Bronchial epithelial cell (primary cell): Measurements from ENCODE around the gene PLS1. TPM values are rescaled to one million over a fixed set of nuclear protein-coding genes. Genes with fewer than 3 reads are reported as not detected.
"Not testable (repeated sequence)": the region's sequence is repeated elsewhere in the genome, so short reads cannot be mapped to it uniquely, and the experiment has no call there.

Experiments
- DNase-seq: peaks from one replicate; pipeline ENCODE4 v3.0.0-alpha.2; 2010; ENCODE audit warnings: low read depth
- FAIRE-seq: peaks from 2 replicates; lab custom pipeline; 2011; peaks lifted over from hg19 to GRCh38; lab: Jason Lieb, UNC
- H3K27me3 ChIP-seq: 2 replicates; pipeline ENCODE4 v1.5.1; 2011; ENCODE audit warnings: low read length; ENCODE audit not compliant: control insufficient read depth, insufficient read depth
- H3K36me3 ChIP-seq: 2 replicates; pipeline ENCODE4 v1.5.1; 2011; ENCODE audit warnings: low read length; ENCODE audit not compliant: control insufficient read depth, insufficient read depth
- H3K4me3 ChIP-seq: 2 replicates; pipeline ENCODE4 v1.5.1; 2011; ENCODE audit warnings: mild to moderate bottlenecking, low read depth, low read length, control low read depth
- total RNA-seq: library from RNA; depleted of rRNA; stranded (reverse); fragments of >200 nt; gene quantifications from 2 replicates; pipeline ENCODE4 v1.2.1, GENCODE V29; 2014
- TF ChIP-seq, protein P1 (sequence below): IDR thresholded peaks from 2 replicates; pipeline ENCODE4 v1.5.1; 2011; ENCODE audit warnings: mild to moderate bottlenecking, moderate library complexity, low read length, control low read depth, inconsistent platforms; ENCODE audit not compliant: insufficient read depth, severe bottlenecking

Gene PLS1
- total RNA-seq, 1 donor from 2014 or later = 17.1 TPM

DNA sequence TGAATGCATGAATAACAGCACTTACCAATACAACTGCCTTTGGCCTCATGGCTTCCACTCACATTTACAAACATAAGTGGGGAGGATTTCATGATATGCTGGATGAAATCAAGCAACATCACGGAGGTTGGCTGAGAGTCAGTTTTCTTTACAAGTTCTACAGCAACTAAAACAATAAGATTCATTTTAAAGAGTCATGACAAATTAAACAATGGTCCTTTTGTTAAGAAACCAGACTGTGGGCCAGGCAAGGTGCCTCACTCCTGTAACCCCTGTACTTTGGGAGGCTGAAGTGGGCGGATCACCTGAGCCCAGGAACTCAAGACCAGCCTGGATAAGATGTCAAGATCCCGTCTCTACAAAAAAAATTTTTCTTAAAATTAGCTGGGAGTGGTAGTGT, 30.1 kb upstream of the PLS1 start:
- Histone ChIP-seq H3K27me3 (no peaks in the 10 kb centered on the region), H3K36me3 (peaks cover 2% of the 10 kb centered on the region), H3K4me3 (no peak overlapping the region)
- TF ChIP-seq, protein P1, sequence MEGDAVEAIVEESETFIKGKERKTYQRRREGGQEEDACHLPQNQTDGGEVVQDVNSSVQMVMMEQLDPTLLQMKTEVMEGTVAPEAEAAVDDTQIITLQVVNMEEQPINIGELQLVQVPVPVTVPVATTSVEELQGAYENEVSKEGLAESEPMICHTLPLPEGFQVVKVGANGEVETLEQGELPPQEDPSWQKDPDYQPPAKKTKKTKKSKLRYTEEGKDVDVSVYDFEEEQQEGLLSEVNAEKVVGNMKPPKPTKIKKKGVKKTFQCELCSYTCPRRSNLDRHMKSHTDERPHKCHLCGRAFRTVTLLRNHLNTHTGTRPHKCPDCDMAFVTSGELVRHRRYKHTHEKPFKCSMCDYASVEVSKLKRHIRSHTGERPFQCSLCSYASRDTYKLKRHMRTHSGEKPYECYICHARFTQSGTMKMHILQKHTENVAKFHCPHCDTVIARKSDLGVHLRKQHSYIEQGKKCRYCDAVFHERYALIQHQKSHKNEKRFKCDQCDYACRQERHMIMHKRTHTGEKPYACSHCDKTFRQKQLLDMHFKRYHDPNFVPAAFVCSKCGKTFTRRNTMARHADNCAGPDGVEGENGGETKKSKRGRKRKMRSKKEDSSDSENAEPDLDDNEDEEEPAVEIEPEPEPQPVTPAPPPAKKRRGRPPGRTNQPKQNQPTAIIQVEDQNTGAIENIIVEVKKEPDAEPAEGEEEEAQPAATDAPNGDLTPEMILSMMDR = no peak
- DNase-seq (no peak), FAIRE-seq (no peak)

DNA sequence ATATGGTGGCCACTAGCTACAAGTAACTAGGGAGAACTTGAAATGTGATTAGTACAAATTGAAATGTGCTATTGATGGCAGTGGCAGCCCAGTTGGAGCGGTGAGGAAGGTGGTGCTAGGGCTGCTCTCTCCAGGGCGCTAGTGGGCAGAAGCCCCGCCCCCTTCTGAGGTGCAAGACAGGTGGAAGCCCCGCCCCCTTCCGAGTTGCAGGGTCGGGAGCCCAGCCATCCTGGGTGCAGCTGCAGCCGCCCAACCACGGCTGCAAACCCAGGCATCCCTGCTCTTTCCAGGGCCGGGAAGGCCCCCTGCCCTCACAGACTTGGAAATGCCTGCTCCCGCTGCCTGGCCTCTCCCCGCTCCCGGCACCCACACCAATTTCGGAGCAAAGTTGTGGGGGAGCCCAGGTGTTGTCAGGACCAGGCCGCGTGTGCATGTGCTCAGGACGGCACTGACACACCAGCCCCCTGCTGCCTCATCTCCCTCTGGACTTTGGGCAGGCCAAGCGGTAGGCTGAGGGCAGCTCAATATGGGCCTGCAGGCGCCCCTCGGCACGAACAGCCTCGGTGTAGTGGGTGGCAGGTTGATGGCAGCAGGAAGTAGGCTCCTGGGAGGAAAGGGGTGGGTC, 27.7 kb upstream of the PLS1 start:
- DNase-seq (no peak), FAIRE-seq (no peak)
- peaks cover 2% of the 10 kb centered on the region for H3K36me3 ChIP-seq

GRCh38 chr3:142569422-142569821, 26.8 kb upstream of the PLS1 start:
- H3K36me3 ChIP-seq, H3K27me3 ChIP-seq, H3K4me3 ChIP-seq, FAIRE-seq, DNase-seq: not testable (repeated sequence)

More for the DNA sequence above, 27.7 kb upstream of the PLS1 start:
- Histone ChIP-seq H3K27me3 (no peaks in the 10 kb centered on the region), H3K4me3 (no peak overlapping the region)
- TF ChIP-seq, protein P1 = no peak

GRCh38 chr3:142574223-142574622, 22.0 kb upstream of the PLS1 start:
- DNase-seq, H3K36me3 ChIP-seq, FAIRE-seq, H3K4me3 ChIP-seq, H3K27me3 ChIP-seq: not testable (repeated sequence)

DNA sequence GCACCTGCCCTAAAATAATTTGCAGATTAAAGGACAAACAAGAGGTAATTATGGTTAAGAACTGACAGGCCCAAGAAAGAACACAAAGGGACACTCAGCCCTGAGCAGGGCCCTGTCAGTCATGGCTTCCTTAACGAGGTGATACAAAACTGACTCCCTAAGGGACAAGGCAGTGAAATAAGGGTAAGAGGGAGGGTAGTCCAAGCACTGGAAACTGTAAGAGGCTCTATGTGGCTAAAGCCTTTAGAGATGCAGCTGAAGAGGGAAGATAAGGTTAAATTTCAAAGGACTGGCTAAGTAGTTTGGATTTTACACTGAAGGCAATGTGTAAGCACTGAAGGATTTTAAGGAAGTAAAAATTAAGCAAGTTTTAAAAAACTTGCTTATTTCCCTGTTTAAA, 21.5 kb upstream of the PLS1 start:
- FAIRE-seq (no peak), DNase-seq (no peak)
- Histone ChIP-seq H3K27me3 (no peaks in the 10 kb centered on the region), H3K4me3 (no peak overlapping the region), H3K36me3 (no peaks in the 10 kb centered on the region)
- TF ChIP-seq, protein P1 = no peak

DNA sequence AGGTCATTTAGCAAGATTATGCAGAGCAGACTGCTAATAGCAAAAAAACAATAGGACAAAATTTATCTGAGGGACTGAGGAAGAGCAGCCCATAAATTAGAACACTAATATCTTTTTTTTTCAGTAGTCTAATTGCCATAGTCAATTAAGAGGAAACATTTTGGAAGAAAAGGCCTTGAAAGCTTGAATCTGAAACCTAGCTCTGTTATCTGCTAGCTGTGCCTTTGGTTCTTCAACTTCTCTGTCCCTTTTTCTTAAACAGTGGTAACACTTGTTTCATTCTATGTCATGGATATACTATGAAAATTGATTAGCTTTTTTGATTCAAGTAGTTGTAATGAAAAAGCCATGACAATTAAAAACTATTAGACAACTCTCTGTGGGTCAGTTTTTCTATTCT, 19.4 kb upstream of the PLS1 start:
- FAIRE-seq (no peak), DNase-seq (no peak)
- TF ChIP-seq, protein P1 = no peak
- H3K4me3 ChIP-seq = no peak overlapping the region
- no peaks in the 10 kb centered on the region for H3K36me3 ChIP-seq
- peaks cover 2% of the 10 kb centered on the region for H3K27me3 ChIP-seq
